DMS 273 (cell line): ENCODE results near the gene ARL4D.
"Not testable (repeated sequence)": the region's sequence is repeated elsewhere in the genome, so short reads cannot be mapped to it uniquely, and the experiment has no call there.

Source experiments
- DNase-seq: peaks from one replicate; lab custom pipeline; 2025; ENCODE audit not compliant: unreplicated experiment; lab: John Stamatoyannopoulos, UW

The ARL4D gene

GRCh38 chr17:43419375-43419882 is 20.6 kb downstream of the ARL4D start:
- not testable (repeated sequence) for DNase-seq

- no peak for DNase-seq
Measured at GRCh38 chr17:43423777-43424455, 25.1 kb downstream of the ARL4D start.

DNA sequence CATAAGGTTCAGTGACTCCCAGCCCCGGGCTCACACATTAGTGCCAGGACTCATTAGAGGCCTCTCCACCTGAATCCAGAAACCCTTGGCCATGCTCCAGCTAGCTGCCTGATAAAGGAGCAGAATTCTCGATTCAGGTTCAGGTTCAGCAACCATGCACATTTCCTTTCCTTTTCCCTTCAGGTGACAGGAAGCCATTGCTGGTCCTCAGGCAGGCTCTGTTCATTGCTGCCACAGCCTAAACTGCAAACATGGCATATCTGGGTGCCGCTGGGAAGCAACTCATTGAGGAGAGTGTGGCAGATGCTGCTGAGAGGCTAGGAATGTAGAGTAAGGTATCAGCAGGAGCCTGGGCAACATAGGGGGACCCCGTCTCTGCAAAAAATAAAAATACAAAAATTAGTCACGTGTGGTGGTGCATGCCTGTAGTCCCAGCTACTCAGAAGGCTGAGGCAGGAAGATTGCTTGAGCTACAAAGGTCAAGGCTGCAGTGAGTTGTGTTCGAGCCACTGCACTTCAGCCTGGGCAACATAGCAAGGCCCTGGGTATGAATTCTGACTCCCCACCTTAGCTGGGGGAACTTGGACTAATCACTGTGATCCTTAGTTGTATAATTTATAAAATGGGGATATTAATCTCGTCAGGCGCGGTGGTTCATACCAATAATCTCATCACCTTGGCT is 28.7 kb downstream of the ARL4D start:
- DNase-seq: peak; percentile 48

DNA sequence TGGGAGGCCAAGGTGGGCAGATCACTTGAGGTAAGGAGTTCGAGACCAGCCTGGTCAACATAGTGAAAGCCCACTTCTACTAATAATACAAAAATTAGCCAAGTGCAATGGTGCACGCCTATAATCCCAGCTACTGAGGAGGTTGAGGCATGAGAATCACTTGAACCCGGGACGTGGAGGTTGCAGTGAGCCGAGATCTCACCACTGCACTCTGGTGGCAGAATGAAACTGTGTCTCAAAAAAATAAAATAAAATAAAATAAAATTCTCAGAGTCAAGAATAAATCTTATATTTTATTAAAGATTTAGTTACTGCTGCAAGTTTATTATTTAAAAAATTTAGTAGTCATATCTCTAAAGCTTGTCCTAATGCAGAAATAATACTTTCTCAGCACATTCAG is 29.7 kb downstream of the ARL4D start:
- no peak for DNase-seq

GRCh38 chr17:43430936-43431713 is 32.3 kb downstream of the ARL4D start:
- no peak for DNase-seq

GRCh38 chr17:43431714-43432523 is 33.1 kb downstream of the ARL4D start:
- DNase-seq: peak; percentile 91

DNA sequence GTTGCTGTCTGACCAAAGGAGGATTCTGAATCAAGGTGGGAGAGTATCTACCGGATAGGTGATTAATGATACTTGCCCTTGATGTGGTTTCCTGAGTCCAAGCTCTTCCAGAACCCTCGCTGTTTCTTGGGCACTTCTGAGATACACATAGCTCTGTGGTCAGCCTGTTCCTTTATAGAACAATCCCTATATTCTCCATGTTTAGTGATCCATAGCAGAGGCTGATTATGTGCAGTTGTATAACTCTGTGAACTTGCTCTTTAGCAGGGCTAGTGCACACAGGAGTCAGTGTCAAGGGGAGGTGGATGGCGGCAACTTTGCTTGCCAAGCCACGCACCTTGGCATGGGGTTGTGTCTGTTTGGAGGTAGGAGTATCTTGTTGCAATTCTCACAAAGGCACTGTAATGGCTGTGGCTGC is 36.1 kb downstream of the ARL4D start:
- DNase-seq: no peak

- no peak for DNase-seq
Measured at GRCh38 chr17:43437756-43438155, 39.0 kb downstream of the ARL4D start.

DNA sequence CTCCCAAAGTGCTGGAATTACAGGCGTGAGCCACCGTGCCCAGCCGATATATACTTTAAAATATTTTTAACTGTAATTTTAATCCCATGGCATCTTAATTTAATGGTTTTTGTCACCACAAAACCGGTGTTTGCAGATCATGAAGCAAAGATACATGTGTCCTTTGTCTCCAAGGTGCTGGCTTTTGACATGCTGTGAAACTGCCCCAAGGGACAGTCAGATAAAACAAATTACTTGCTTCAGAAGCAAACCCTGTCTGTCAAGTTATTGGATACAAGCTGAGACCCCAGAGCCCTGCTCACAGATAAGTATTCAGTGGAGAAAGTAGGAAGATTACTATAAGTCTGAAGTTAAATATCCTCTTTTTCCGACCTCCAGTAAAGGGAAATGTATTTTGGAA is 39.8 kb downstream of the ARL4D start:
- DNase-seq: no peak

- peak; percentile 86 for DNase-seq
Measured at GRCh38 chr17:43439041-43439440, 40.2 kb downstream of the ARL4D start.

- no peak for DNase-seq
Measured at GRCh38 chr17:43442711-43443110, 43.9 kb downstream of the ARL4D start.

DNA sequence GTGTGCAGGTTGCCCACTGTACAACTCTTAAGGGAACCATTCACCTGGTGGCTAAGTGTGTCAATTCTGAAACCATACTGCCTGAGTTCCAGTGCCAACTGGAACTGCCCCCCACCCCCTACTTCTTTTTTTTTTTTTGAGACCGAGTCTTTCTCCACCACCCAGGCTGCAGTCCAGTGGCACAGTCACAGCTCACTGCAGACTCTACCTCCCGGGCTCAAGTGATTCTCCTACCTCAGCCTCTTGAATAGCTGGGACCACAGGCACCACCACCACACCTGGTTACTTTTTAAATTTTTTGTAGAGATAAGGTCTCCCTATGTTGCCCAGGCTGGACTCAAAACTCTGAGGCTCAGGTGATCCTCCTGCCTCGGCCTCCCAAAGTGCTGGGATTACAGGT is 44.6 kb downstream of the ARL4D start:
- DNase-seq: no peak

- no peak for DNase-seq
Measured at GRCh38 chr17:43444223-43445008, 45.6 kb downstream of the ARL4D start.

GRCh38 chr17:43445009-43445589 is 46.3 kb downstream of the ARL4D start:
- DNase-seq: no peak

- DNase-seq: no peak
Measured at GRCh38 chr17:43446773-43447172, 48.0 kb downstream of the ARL4D start.

DNA sequence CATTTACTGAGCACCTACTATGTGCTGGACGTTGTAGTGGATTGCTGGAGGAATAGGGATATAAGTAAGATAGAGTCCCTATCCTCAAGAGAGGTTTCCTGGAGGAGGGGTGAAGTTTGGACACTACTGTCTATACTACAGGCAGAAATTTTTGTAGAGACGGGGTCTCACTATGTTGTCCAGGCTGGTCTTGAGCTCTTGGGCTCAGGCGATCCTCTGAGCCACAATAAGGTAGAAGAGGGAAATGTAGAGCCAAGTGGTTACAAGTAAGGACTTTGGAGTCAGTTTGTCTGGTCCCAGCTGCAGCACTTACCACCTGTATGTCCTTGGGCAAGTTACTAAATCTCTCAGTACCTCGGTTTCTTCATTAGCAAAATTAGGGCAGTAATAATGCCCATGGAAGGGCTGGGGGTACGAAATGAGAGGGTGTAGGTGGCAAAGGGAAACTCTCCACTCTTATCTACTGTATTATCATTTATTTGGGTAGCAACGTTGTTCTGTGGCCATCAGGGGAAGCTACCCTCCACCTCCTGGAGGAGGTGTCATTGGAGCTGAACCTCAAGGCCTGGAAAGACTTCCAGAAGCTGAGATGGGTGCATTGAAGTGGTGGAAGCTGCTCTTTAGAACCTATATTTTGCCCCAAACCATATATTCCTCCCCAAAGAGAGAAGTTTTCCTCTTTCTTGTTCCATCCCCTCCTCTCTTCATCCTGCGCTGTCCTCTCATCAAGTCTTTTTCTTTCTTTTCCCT is 50.1 kb downstream of the ARL4D start:
- DNase-seq: no peak

GRCh38 chr17:43449470-43450248 is 50.9 kb downstream of the ARL4D start:
- DNase-seq: no peak
